SK-N-SH treated with all-trans-retinoic acid at 6 μM for 48 hours (cell line): ENCODE results near the gene BLVRB.

Experiments used
- BACH2 ChIP-seq: fragments of 250-450 bp; sonication (Bioruptor Pico); IDR thresholded peaks from 2 replicates; pipeline ENCODE4 v1.9.0; 2021; ENCODE audit warnings: mild to moderate bottlenecking, borderline replicate concordance
- ESRRG ChIP-seq: fragments of 250-450 bp; sonication (Bioruptor Pico); IDR thresholded peaks from 2 replicates; pipeline ENCODE4 v1.6.1; 2021; ENCODE audit warnings: mild to moderate bottlenecking
- ZFP3 ChIP-seq: fragments of 250-450 bp; sonication (Bioruptor Pico); IDR thresholded peaks from 2 replicates; pipeline ENCODE4 v1.5.0; 2020; ENCODE audit warnings: mild to moderate bottlenecking, moderate library complexity
- ZFP30 ChIP-seq: fragments of 450-650 bp; formaldehyde crosslinking; IDR thresholded peaks from 2 replicates; pipeline ENCODE4 v1.5.0; 2022; ENCODE audit warnings: mild to moderate bottlenecking, moderate library complexity
- TF ChIP-seq, protein P1 (sequence below): fragments of 250-450 bp; sonication (Bioruptor Pico); IDR thresholded peaks from 2 replicates; pipeline ENCODE4 v1.5.0; 2020; ENCODE audit warnings: mild to moderate bottlenecking, moderate library complexity

GRCh38 chr19:40400559-40400958 lies 65.0 kb downstream of the BLVRB start:
- TF ChIP-seq, protein P1, sequence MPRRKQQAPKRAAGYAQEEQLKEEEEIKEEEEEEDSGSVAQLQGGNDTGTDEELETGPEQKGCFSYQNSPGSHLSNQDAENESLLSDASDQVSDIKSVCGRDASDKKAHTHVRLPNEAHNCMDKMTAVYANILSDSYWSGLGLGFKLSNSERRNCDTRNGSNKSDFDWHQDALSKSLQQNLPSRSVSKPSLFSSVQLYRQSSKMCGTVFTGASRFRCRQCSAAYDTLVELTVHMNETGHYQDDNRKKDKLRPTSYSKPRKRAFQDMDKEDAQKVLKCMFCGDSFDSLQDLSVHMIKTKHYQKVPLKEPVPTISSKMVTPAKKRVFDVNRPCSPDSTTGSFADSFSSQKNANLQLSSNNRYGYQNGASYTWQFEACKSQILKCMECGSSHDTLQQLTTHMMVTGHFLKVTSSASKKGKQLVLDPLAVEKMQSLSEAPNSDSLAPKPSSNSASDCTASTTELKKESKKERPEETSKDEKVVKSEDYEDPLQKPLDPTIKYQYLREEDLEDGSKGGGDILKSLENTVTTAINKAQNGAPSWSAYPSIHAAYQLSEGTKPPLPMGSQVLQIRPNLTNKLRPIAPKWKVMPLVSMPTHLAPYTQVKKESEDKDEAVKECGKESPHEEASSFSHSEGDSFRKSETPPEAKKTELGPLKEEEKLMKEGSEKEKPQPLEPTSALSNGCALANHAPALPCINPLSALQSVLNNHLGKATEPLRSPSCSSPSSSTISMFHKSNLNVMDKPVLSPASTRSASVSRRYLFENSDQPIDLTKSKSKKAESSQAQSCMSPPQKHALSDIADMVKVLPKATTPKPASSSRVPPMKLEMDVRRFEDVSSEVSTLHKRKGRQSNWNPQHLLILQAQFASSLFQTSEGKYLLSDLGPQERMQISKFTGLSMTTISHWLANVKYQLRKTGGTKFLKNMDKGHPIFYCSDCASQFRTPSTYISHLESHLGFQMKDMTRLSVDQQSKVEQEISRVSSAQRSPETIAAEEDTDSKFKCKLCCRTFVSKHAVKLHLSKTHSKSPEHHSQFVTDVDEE (CRISPR knock-in tag) = no peak
- TF ChIP-seq ZFP3 (CRISPR knock-in tag) (no peak), ESRRG (CRISPR knock-in tag) (no peak), BACH2 (no peak), ZFP30 (CRISPR knock-in tag) (no peak)
